HepG2 (cell line): ENCODE measurements around the gene AK8. TPM values are rescaled to one million over a fixed set of nuclear protein-coding genes. Genes with fewer than 3 reads are reported as not detected.

ENCODE experiments used
- BHLHE40 ChIP-seq: IDR thresholded peaks from 2 replicates; pipeline ENCODE4 v1.6.1; 2011; ENCODE audit warnings: low read length, improper control_type of control experiment
- CAMTA2 ChIP-seq: sonication (generic); formaldehyde crosslinking; IDR thresholded peaks from 2 replicates; pipeline ENCODE4 v1.4.0; 2020; ENCODE audit warnings: mild to moderate bottlenecking, missing genetic modification reagents, borderline replicate concordance
- CEBPB ChIP-seq: IDR thresholded peaks from 2 replicates; pipeline ENCODE4 v1.6.1; 2011; ENCODE audit warnings: low read depth, low read length, improper control_type of control experiment, borderline replicate concordance
- PAX8 ChIP-seq: sonication (generic); formaldehyde crosslinking; IDR thresholded peaks from 2 replicates; pipeline ENCODE4 v1.8.0; 2022; ENCODE audit warnings: mild to moderate bottlenecking, missing genetic modification reagents, borderline replicate concordance
- RFX3 ChIP-seq: IDR thresholded peaks from 2 replicates; pipeline ENCODE4 v1.6.1; 2016; ENCODE audit warnings: missing biosample characterization, missing genetic modification reagents
- SIX4 ChIP-seq: sonication (generic); formaldehyde crosslinking; IDR thresholded peaks from 2 replicates; pipeline ENCODE4 v1.4.0; 2020; ENCODE audit warnings: missing genetic modification reagents
- SP1 ChIP-seq, 2 experiments: fragments of 450-650 bp in 1 of 2; sonication (generic) in 1 of 2; formaldehyde crosslinking in 1 of 2; IDR thresholded peaks; 2 replicates each; pipeline versions ENCODE4 v1.4.0 to v1.6.1; 2016 to 2020; ENCODE audit warnings: missing genetic modification reagents in 1 of 2
- ZFP90 ChIP-seq: sonication (generic); formaldehyde crosslinking; IDR thresholded peaks from 2 replicates; pipeline ENCODE4 v1.8.0; 2022; ENCODE audit warnings: missing genetic modification reagents, mild to moderate bottlenecking, inconsistent platforms, borderline replicate concordance
- ZFY ChIP-seq: sonication (generic); formaldehyde crosslinking; IDR thresholded peaks from 2 replicates; pipeline ENCODE4 v1.4.0; 2020; ENCODE audit warnings: missing genetic modification reagents
- ZKSCAN8 ChIP-seq: IDR thresholded peaks from 2 replicates; pipeline ENCODE4 v1.6.1; 2016; ENCODE audit warnings: borderline replicate concordance, missing genetic modification reagents, missing compliant biosample characterization
- ZNF10 ChIP-seq: sonication (generic); formaldehyde crosslinking; IDR thresholded peaks from 2 replicates; pipeline ENCODE4 v1.4.0; 2020; ENCODE audit warnings: mild to moderate bottlenecking, low read depth, missing genetic modification reagents, borderline replicate concordance
- ZNF468 ChIP-seq: sonication (generic); formaldehyde crosslinking; IDR thresholded peaks from 2 replicates; pipeline ENCODE4 v1.8.0; 2022; ENCODE audit warnings: mild to moderate bottlenecking, moderate library complexity, missing genetic modification reagents
- ZNF557 ChIP-seq: sonication (generic); formaldehyde crosslinking; IDR thresholded peaks from 2 replicates; pipeline ENCODE4 v1.4.0; 2020; ENCODE audit warnings: missing genetic modification reagents
- ZNF839 ChIP-seq: sonication (generic); formaldehyde crosslinking; IDR thresholded peaks from 2 replicates; pipeline ENCODE4 v1.4.0; 2020; ENCODE audit warnings: missing genetic modification reagents, mild to moderate bottlenecking, borderline replicate concordance
- polyA plus RNA-seq, 8 experiments: library from polyadenylated mRNA; depleted of rRNA in 3 of 8; stranded (reverse) in 7 of 8; unstranded in 1 of 8; fragments of >200 nt; fragmentation: Illumina TruSeq in 4 of 8; extraction: Trizol in 4 of 8; gene quantifications; 2 replicates each; pipeline versions ENCODE4 v1.2.1 to v1.2.3, GENCODE V29; 2011 to 2016; ENCODE audit warnings: low read depth in 4 of 8, missing spikeins in 1 of 8, mixed read lengths in 1 of 8; ENCODE audit not compliant: insufficient read depth in 1 of 8
- total RNA-seq, 5 experiments: library from RNA; depleted of rRNA; stranded (reverse); fragments of >200 nt; fragmentation: Illumina TruSeq; extraction: Trizol; gene quantifications; 2 replicates each; pipeline ENCODE4 v1.2.3, GENCODE V29; 2016; ENCODE audit warnings: low read depth in 1 of 5
- TF ChIP-seq, protein P1 (sequence below): sonication (generic); formaldehyde crosslinking; IDR thresholded peaks from 2 replicates; pipeline ENCODE4 v1.5.0; 2020; ENCODE audit warnings: mild to moderate bottlenecking, missing genetic modification reagents, borderline replicate concordance
- TF ChIP-seq, protein P2 (sequence below): sonication (generic); formaldehyde crosslinking; IDR thresholded peaks from 2 replicates; pipeline ENCODE4 v1.5.1; 2020; ENCODE audit warnings: missing genetic modification reagents, mild to moderate bottlenecking, borderline replicate concordance
- TF ChIP-seq, protein P3 (sequence below): sonication (generic); formaldehyde crosslinking; IDR thresholded peaks from 2 replicates; pipeline ENCODE4; 2020; ENCODE audit warnings: missing genetic modification reagents, mild to moderate bottlenecking, borderline replicate concordance

The AK8 gene
- total and polyA plus RNA-seq, 2 of the 13 experiments (the other 11 are each of a cell fraction or from before 2014, with no cell fraction given), result 0.11 TPM; not detected in 1

DNA sequence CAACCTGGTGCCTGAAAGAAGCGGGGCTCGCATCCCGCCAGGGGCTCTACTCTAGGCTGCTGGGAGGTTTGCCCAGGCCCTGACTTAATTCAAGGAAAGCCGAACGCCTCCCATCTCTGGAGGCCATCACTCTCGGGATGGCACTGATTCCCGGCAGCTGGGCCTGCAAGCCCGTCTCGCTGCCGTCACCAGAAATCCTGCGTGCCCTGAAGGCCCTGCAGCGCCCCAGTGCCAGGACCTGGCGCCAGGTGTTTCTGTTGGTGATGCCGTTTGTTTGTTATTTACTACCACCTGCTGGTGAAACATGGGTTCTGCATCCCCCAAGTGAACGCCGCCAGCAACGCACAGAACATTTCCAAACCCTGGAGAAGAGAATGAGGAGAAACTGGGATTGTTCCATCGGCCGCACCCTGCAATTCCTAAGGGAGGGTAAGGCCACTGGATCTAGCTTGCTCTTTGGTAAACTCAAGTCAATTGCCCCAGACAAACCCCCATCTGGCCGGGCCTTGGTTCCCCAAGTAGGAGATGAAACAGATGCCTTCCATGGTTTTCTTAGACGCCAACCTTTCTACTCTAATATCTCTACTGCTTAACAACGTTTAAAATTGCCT, 77.9 kb downstream of the AK8 start (continued):
- TF ChIP-seq, protein P1, sequence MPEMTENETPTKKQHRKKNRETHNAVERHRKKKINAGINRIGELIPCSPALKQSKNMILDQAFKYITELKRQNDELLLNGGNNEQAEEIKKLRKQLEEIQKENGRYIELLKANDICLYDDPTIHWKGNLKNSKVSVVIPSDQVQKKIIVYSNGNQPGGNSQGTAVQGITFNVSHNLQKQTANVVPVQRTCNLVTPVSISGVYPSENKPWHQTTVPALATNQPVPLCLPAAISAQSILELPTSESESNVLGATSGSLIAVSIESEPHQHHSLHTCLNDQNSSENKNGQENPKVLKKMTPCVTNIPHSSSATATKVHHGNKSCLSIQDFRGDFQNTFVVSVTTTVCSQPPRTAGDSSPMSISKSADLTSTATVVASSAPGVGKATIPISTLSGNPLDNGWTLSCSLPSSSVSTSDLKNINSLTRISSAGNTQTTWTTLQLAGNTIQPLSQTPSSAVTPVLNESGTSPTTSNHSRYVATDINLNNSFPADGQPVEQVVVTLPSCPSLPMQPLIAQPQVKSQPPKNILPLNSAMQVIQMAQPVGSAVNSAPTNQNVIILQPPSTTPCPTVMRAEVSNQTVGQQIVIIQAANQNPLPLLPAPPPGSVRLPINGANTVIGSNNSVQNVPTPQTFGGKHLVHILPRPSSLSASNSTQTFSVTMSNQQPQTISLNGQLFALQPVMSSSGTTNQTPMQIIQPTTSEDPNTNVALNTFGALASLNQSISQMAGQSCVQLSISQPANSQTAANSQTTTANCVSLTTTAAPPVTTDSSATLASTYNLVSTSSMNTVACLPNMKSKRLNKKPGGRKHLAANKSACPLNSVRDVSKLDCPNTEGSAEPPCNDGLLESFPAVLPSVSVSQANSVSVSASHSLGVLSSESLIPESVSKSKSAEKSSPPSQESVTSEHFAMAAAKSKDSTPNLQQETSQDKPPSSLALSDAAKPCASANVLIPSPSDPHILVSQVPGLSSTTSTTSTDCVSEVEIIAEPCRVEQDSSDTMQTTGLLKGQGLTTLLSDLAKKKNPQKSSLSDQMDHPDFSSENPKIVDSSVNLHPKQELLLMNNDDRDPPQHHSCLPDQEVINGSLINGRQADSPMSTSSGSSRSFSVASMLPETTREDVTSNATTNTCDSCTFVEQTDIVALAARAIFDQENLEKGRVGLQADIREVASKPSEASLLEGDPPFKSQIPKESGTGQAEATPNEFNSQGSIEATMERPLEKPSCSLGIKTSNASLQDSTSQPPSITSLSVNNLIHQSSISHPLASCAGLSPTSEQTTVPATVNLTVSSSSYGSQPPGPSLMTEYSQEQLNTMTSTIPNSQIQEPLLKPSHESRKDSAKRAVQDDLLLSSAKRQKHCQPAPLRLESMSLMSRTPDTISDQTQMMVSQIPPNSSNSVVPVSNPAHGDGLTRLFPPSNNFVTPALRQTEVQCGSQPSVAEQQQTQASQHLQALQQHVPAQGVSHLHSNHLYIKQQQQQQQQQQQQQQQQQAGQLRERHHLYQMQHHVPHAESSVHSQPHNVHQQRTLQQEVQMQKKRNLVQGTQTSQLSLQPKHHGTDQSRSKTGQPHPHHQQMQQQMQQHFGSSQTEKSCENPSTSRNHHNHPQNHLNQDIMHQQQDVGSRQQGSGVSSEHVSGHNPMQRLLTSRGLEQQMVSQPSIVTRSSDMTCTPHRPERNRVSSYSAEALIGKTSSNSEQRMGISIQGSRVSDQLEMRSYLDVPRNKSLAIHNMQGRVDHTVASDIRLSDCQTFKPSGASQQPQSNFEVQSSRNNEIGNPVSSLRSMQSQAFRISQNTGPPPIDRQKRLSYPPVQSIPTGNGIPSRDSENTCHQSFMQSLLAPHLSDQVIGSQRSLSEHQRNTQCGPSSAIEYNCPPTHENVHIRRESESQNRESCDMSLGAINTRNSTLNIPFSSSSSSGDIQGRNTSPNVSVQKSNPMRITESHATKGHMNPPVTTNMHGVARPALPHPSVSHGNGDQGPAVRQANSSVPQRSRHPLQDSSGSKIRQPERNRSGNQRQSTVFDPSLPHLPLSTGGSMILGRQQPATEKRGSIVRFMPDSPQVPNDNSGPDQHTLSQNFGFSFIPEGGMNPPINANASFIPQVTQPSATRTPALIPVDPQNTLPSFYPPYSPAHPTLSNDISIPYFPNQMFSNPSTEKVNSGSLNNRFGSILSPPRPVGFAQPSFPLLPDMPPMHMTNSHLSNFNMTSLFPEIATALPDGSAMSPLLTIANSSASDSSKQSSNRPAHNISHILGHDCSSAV, result no peak
- TF ChIP-seq, protein P2, sequence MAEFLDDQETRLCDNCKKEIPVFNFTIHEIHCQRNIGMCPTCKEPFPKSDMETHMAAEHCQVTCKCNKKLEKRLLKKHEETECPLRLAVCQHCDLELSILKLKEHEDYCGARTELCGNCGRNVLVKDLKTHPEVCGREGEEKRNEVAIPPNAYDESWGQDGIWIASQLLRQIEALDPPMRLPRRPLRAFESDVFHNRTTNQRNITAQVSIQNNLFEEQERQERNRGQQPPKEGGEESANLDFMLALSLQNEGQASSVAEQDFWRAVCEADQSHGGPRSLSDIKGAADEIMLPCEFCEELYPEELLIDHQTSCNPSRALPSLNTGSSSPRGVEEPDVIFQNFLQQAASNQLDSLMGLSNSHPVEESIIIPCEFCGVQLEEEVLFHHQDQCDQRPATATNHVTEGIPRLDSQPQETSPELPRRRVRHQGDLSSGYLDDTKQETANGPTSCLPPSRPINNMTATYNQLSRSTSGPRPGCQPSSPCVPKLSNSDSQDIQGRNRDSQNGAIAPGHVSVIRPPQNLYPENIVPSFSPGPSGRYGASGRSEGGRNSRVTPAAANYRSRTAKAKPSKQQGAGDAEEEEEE (CRISPR knock-in tag), result no peak
- no peak for TF ChIP-seq ZKSCAN8 (CRISPR knock-in tag)
- no peak for TF ChIP-seq RFX3
- TF ChIP-seq BHLHE40, result no peak
- TF ChIP-seq SIX4 (CRISPR knock-in tag), result no peak
- TF ChIP-seq ZFY (CRISPR knock-in tag), result no peak
- TF ChIP-seq SP1 (IDR thresholded peaks at IDR 0.05), result no peak
- no peak for TF ChIP-seq SP1 (CRISPR knock-in tag; IDR thresholded peaks at IDR 0.05)
- TF ChIP-seq ZNF468 (CRISPR knock-in tag), result no peak
- no peak for TF ChIP-seq PAX8 (CRISPR knock-in tag)
- TF ChIP-seq, protein P3, sequence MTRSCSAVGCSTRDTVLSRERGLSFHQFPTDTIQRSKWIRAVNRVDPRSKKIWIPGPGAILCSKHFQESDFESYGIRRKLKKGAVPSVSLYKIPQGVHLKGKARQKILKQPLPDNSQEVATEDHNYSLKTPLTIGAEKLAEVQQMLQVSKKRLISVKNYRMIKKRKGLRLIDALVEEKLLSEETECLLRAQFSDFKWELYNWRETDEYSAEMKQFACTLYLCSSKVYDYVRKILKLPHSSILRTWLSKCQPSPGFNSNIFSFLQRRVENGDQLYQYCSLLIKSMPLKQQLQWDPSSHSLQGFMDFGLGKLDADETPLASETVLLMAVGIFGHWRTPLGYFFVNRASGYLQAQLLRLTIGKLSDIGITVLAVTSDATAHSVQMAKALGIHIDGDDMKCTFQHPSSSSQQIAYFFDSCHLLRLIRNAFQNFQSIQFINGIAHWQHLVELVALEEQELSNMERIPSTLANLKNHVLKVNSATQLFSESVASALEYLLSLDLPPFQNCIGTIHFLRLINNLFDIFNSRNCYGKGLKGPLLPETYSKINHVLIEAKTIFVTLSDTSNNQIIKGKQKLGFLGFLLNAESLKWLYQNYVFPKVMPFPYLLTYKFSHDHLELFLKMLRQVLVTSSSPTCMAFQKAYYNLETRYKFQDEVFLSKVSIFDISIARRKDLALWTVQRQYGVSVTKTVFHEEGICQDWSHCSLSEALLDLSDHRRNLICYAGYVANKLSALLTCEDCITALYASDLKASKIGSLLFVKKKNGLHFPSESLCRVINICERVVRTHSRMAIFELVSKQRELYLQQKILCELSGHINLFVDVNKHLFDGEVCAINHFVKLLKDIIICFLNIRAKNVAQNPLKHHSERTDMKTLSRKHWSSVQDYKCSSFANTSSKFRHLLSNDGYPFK (CRISPR knock-in tag), result no peak
- no peak for TF ChIP-seq ZNF839 (CRISPR knock-in tag)
- TF ChIP-seq CEBPB, result no peak
- TF ChIP-seq ZNF10 (CRISPR knock-in tag), result no peak
- no peak for TF ChIP-seq ZNF557
- no peak for TF ChIP-seq ZFP90 (CRISPR knock-in tag)
- no peak for TF ChIP-seq CAMTA2 (CRISPR knock-in tag)
